ENCODE data around the gene DENND11.

DENND11 gene

GRCh38 chr7:141715794-141716689 is 14.1 kb upstream of the DENND11 start:
- Histone ChIP-seq H3K9me3 (ENCODE audit: insufficient read depth, low read depth, low read length) (no peaks in the 10 kb centered on the region), H3K4me3 (ENCODE audit: low read depth, low read length) (no peak overlapping the region), H3K36me3 (ENCODE audit: control insufficient read depth in 1 of 2, insufficient read depth in 2 of 2, low read length in 2 of 2) (no peaks in the 10 kb centered on the region), H3K27ac (ENCODE audit: low read depth, low read length) (no peak overlapping the region), H2BK12ac (ENCODE audit: low read length) (no peak overlapping the region), H3K79me2 (ENCODE audit: control insufficient read depth, insufficient read depth, low read length, poor library complexity) (no peaks in the 10 kb centered on the region), H3K4ac (ENCODE audit: low read depth, low read length) (no peak overlapping the region), H3K9ac (ENCODE audit: low read length) (peak overlapping the region; percentile 33), H2AK5ac (ENCODE audit: low read length) (no peak overlapping the region), H3K79me1 (ENCODE audit: low read length) (no peaks in the 10 kb centered on the region), H3K27me3 (ENCODE audit: insufficient read depth, low read length) (no peaks in the 10 kb centered on the region), H4K12ac (ENCODE audit: low read depth, low read length) (no peak overlapping the region), H4K8ac (ENCODE audit: low read depth, low read length) (no peak overlapping the region), H3K14ac (ENCODE audit: low read length) (no peak overlapping the region), H2BK5ac (ENCODE audit: low read depth, low read length, poor library complexity) (no peak overlapping the region), H2AFZ (ENCODE audit: insufficient read depth, low read length, poor library complexity) (no peak overlapping the region), H3K18ac (ENCODE audit: low read length) (no peak overlapping the region), H3K23ac (ENCODE audit: low read length) (peak overlapping the region; percentile 81), H3K4me2 (ENCODE audit: low read length) (no peak overlapping the region), H2BK120ac (ENCODE audit: insufficient read depth, low read length, poor library complexity) (no peak overlapping the region), H4K91ac (ENCODE audit: low read depth, low read length) (no peak overlapping the region), H3K4me1 (ENCODE audit: control insufficient read depth in 1 of 2, insufficient read depth in 2 of 2, low read length in 2 of 2) (no peaks in the 10 kb centered on the region)
- 100% methylated on average over 1 of the region's 6 CpGs for WGBS (ENCODE audit: extremely low coverage, insufficient coverage, insufficient read length)
- no peak for DNase-seq

GRCh38 chr7:141715018-141715417 is 13.1 kb upstream of the DENND11 start:
- H2AFZ ChIP-seq (ENCODE audit: insufficient read depth, low read length, poor library complexity) = no peak overlapping the region
- H3K9ac ChIP-seq (ENCODE audit: low read length) = no peak overlapping the region
- H3K9me3 ChIP-seq (ENCODE audit: insufficient read depth, low read depth, low read length) = no peaks in the 10 kb centered on the region
- H3K14ac ChIP-seq (ENCODE audit: low read length) = no peak overlapping the region
- H3K36me3 ChIP-seq (ENCODE audit: control insufficient read depth in 1 of 2, insufficient read depth in 2 of 2, low read length in 2 of 2) = no peaks in the 10 kb centered on the region
- no peak for DNase-seq
- no peak overlapping the region for H2AK5ac ChIP-seq (ENCODE audit: low read length)
- no peak overlapping the region for H2BK5ac ChIP-seq (ENCODE audit: low read depth, low read length, poor library complexity)
- H3K27me3 ChIP-seq (ENCODE audit: insufficient read depth, low read length) = no peaks in the 10 kb centered on the region
- H3K79me2 ChIP-seq (ENCODE audit: control insufficient read depth, insufficient read depth, low read length, poor library complexity) = no peaks in the 10 kb centered on the region
- no peak overlapping the region for H3K4ac ChIP-seq (ENCODE audit: low read depth, low read length)
- no peak overlapping the region for H2BK120ac ChIP-seq (ENCODE audit: insufficient read depth, low read length, poor library complexity)
- no peak overlapping the region for H3K27ac ChIP-seq (ENCODE audit: low read depth, low read length)
- no peaks in the 10 kb centered on the region for H3K79me1 ChIP-seq (ENCODE audit: low read length)
- no peak overlapping the region for H4K8ac ChIP-seq (ENCODE audit: low read depth, low read length)
- H3K4me3 ChIP-seq (ENCODE audit: low read depth, low read length) = no peak overlapping the region
- H4K91ac ChIP-seq (ENCODE audit: low read depth, low read length) = no peak overlapping the region
- H4K12ac ChIP-seq (ENCODE audit: low read depth, low read length) = no peak overlapping the region
- no peaks in the 10 kb centered on the region for H3K4me1 ChIP-seq (ENCODE audit: control insufficient read depth in 1 of 2, insufficient read depth in 2 of 2, low read length in 2 of 2)
- no peak overlapping the region for H2BK12ac ChIP-seq (ENCODE audit: low read length)
- WGBS (ENCODE audit: extremely low coverage, insufficient coverage, insufficient read length) = no CpG with 5 or more reads among the region's 4 CpGs
- no peak overlapping the region for H3K23ac ChIP-seq (ENCODE audit: low read length)
- H3K18ac ChIP-seq (ENCODE audit: low read length) = no peak overlapping the region
- no peak overlapping the region for H3K4me2 ChIP-seq (ENCODE audit: low read length)

GRCh38 chr7:141714571-141714970 is 12.6 kb upstream of the DENND11 start:
- WGBS (ENCODE audit: extremely low coverage, insufficient coverage, insufficient read length) = no CpG with 5 or more reads among the region's 2 CpGs

GRCh38 chr7:141713890-141714289 is 11.9 kb upstream of the DENND11 start:
- H3K14ac ChIP-seq (ENCODE audit: low read length) = no peak overlapping the region
- no peak overlapping the region for H3K23ac ChIP-seq (ENCODE audit: low read length)
- H3K79me2 ChIP-seq (ENCODE audit: control insufficient read depth, insufficient read depth, low read length, poor library complexity) = no peaks in the 10 kb centered on the region
- H2BK12ac ChIP-seq (ENCODE audit: low read length) = no peak overlapping the region
- no CpG with 5 or more reads among the region's 1 CpG for WGBS (ENCODE audit: extremely low coverage, insufficient coverage, insufficient read length)
- DNase-seq = no peak
- no peaks in the 10 kb centered on the region for H3K27me3 ChIP-seq (ENCODE audit: insufficient read depth, low read length)
- no peak overlapping the region for H2BK5ac ChIP-seq (ENCODE audit: low read depth, low read length, poor library complexity)
- no peak overlapping the region for H3K4me3 ChIP-seq (ENCODE audit: low read depth, low read length)
- H2AFZ ChIP-seq (ENCODE audit: insufficient read depth, low read length, poor library complexity) = no peak overlapping the region
- H4K91ac ChIP-seq (ENCODE audit: low read depth, low read length) = no peak overlapping the region
- H3K79me1 ChIP-seq (ENCODE audit: low read length) = no peaks in the 10 kb centered on the region
- H4K12ac ChIP-seq (ENCODE audit: low read depth, low read length) = no peak overlapping the region
- H2AK5ac ChIP-seq (ENCODE audit: low read length) = no peak overlapping the region
- H3K36me3 ChIP-seq (ENCODE audit: control insufficient read depth in 1 of 2, insufficient read depth in 2 of 2, low read length in 2 of 2) = no peaks in the 10 kb centered on the region
- H3K18ac ChIP-seq (ENCODE audit: low read length) = no peak overlapping the region
- H3K27ac ChIP-seq (ENCODE audit: low read depth, low read length) = no peak overlapping the region
- no peaks in the 10 kb centered on the region for H3K9me3 ChIP-seq (ENCODE audit: insufficient read depth, low read depth, low read length)
- no peak overlapping the region for H2BK120ac ChIP-seq (ENCODE audit: insufficient read depth, low read length, poor library complexity)
- H4K8ac ChIP-seq (ENCODE audit: low read depth, low read length) = no peak overlapping the region
- no peak overlapping the region for H3K4me2 ChIP-seq (ENCODE audit: low read length)
- H3K9ac ChIP-seq (ENCODE audit: low read length) = no peak overlapping the region
- H3K4ac ChIP-seq (ENCODE audit: low read depth, low read length) = no peak overlapping the region
- no peaks in the 10 kb centered on the region for H3K4me1 ChIP-seq (ENCODE audit: control insufficient read depth in 1 of 2, insufficient read depth in 2 of 2, low read length in 2 of 2)

More at GRCh38 chr7:141714571-141714970, 12.6 kb upstream of the DENND11 start:
- Histone ChIP-seq H3K18ac (ENCODE audit: low read length) (no peak overlapping the region), H2BK5ac (ENCODE audit: low read depth, low read length, poor library complexity) (no peak overlapping the region), H3K4me2 (ENCODE audit: low read length) (no peak overlapping the region), H4K8ac (ENCODE audit: low read depth, low read length) (no peak overlapping the region), H2BK120ac (ENCODE audit: insufficient read depth, low read length, poor library complexity) (no peak overlapping the region), H3K79me2 (ENCODE audit: control insufficient read depth, insufficient read depth, low read length, poor library complexity) (no peaks in the 10 kb centered on the region), H3K9ac (ENCODE audit: low read length) (no peak overlapping the region), H3K4me3 (ENCODE audit: low read depth, low read length) (no peak overlapping the region), H2AFZ (ENCODE audit: insufficient read depth, low read length, poor library complexity) (no peak overlapping the region), H3K9me3 (ENCODE audit: insufficient read depth, low read depth, low read length) (no peaks in the 10 kb centered on the region), H3K36me3 (ENCODE audit: control insufficient read depth in 1 of 2, insufficient read depth in 2 of 2, low read length in 2 of 2) (no peaks in the 10 kb centered on the region), H3K79me1 (ENCODE audit: low read length) (no peaks in the 10 kb centered on the region), H3K4ac (ENCODE audit: low read depth, low read length) (no peak overlapping the region), H3K27me3 (ENCODE audit: insufficient read depth, low read length) (no peaks in the 10 kb centered on the region), H3K23ac (ENCODE audit: low read length) (no peak overlapping the region), H3K4me1 (ENCODE audit: control insufficient read depth in 1 of 2, insufficient read depth in 2 of 2, low read length in 2 of 2) (no peaks in the 10 kb centered on the region), H4K12ac (ENCODE audit: low read depth, low read length) (no peak overlapping the region), H3K14ac (ENCODE audit: low read length) (no peak overlapping the region), H2BK12ac (ENCODE audit: low read length) (no peak overlapping the region), H4K91ac (ENCODE audit: low read depth, low read length) (no peak overlapping the region), H2AK5ac (ENCODE audit: low read length) (no peak overlapping the region), H3K27ac (ENCODE audit: low read depth, low read length) (no peak overlapping the region)
- DNase-seq = no peak
